HG03432 (cell line): ENCODE results near the gene ADARB1.

Source experiments
- ATAC-seq: cut with Tn5 transposase; IDR thresholded peaks from one replicate; pipeline ENCODE4 v1.9.1; 2021; ENCODE audit warnings: mild to moderate bottlenecking, moderate library complexity; ENCODE audit not compliant: unreplicated experiment

ADARB1 gene

GRCh38 chr21:45259206-45259840 is 184.9 kb downstream of the ADARB1 start:
- no peak for ATAC-seq

GRCh38 chr21:45260191-45260825 is 185.9 kb downstream of the ADARB1 start:
- ATAC-seq: no peak

- ATAC-seq: no peak
These were observed 186.7 kb downstream of the ADARB1 start for GRCh38 chr21:45261093-45261492.

GRCh38 chr21:45262041-45262581 is 187.7 kb downstream of the ADARB1 start:
- ATAC-seq: no peak

- ATAC-seq: no peak
These were observed 188.2 kb downstream of the ADARB1 start for GRCh38 chr21:45262616-45263015.

GRCh38 chr21:45263534-45263933 is 189.2 kb downstream of the ADARB1 start:
- no peak for ATAC-seq

GRCh38 chr21:45264146-45264911 is 189.9 kb downstream of the ADARB1 start:
- ATAC-seq: no peak

GRCh38 chr21:45264912-45265515 is 190.6 kb downstream of the ADARB1 start:
- no peak for ATAC-seq

GRCh38 chr21:45265721-45266517 is 191.5 kb downstream of the ADARB1 start:
- ATAC-seq: no peak

- ATAC-seq: no peak
These were observed 192.4 kb downstream of the ADARB1 start for GRCh38 chr21:45266518-45267389.

- no peak for ATAC-seq
These were observed 193.0 kb downstream of the ADARB1 start for GRCh38 chr21:45267390-45267760.

GRCh38 chr21:45269861-45270260 is 195.5 kb downstream of the ADARB1 start:
- no peak for ATAC-seq

GRCh38 chr21:45270306-45270821 is 196.0 kb downstream of the ADARB1 start:
- ATAC-seq: no peak
